ENCODE measurements around the gene TMEM154.
A peak's percentile ranks its signal among the peaks of the same experiment; 100 is the strongest.

TMEM154 gene

DNA sequence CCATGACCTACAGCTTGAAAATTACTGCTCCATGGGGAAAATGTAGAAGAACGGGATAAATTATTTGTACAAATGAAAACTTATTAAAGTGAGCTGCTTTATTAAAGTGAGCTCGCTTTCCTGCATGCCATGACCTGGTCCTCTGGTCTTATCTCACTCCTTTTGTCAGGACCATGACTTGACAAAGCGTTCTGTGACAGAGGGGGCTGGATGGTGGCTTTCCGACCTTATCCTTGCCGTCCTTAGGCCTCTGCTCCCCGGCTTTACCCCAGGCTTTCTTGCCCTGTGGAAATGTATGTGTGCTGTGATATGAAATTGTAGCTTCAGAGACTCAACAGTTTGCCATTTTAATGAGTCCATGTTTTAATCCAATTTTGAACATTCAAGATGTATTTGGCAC, 99.9 kb downstream of the TMEM154 start:
- DNase-seq (ENCODE audit: low read depth in 2 of 2) = no peak
- no peak overlapping the region for H3K4me3 ChIP-seq (replicated peaks in 1 of 2; ENCODE audit: low read depth in 2 of 2, low read length in 2 of 2)
- TF ChIP-seq CTCF (IDR thresholded peaks at IDR 0.05; ENCODE audit: low read depth, low read length) = no peak

- DNase-seq (ENCODE audit: low read depth in 2 of 2) = no peak
- H3K4me3 ChIP-seq (replicated peaks in 1 of 2; ENCODE audit: low read depth in 2 of 2, low read length in 2 of 2) = no peak overlapping the region
- TF ChIP-seq CTCF (IDR thresholded peaks at IDR 0.05; ENCODE audit: low read depth, low read length) = no peak
Observed at GRCh38 chr4:152579107-152579764, 100.6 kb downstream of the TMEM154 start.

DNA sequence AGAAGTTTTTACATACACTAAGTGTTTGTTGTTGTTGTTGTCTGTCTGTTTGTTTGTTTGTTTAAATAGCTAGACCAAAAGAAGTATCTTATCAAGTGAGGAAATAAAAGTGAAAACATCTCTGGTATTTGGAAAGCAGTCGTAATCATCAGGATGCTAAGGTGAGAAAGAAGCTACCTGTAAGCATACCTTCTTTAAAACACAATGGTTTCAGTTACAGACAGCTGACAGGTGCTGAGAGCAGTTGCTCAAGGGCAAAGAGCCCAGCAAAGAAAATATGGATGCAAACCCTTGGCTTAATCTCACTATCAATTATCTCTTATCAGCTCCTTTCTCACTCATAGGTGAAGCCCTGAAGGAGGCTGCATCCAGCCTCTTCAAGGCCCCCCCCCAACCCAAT, 101.1 kb downstream of the TMEM154 start:
- H3K4me3 ChIP-seq (replicated peaks in 1 of 2; ENCODE audit: low read depth in 2 of 2, low read length in 2 of 2) = no peak overlapping the region
- DNase-seq (ENCODE audit: low read depth in 2 of 2) = no peak
- no peak for TF ChIP-seq CTCF (IDR thresholded peaks at IDR 0.05; ENCODE audit: low read depth, low read length)

DNA sequence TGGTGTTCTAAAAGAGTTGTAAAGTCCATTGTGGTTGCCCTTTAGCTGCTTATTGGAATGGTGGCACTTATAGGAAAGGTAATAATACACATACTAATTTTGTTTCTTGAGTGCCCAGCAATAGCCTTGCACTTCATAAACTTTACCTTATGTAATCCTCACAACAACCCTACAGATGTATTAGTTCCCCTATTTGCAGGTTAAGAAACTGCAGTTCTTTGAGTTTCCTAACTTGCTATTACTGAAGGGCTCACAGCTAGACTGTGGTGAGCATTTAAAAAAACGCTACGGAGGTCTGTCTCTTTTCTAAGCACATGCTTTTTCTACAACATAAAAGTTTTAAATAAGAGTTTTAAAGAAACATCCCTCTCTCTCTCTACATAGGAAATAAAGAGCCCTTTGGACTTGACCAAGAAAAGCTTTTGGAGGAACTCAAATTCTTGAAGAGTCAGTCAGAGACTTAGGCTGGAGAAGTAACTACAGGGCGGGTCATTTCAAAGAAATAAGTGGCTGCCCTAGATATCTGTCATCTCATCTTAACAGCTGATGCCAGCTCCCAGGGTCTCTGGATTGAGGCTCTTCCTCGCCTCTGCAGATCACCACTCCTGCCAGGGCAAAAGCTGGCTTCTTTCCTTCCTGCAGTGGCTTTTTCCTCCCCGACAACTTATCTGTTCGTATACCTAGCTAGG, 101.9 kb downstream of the TMEM154 start:
- no peak for TF ChIP-seq CTCF (IDR thresholded peaks at IDR 0.05; ENCODE audit: low read depth, low read length)
- DNase-seq (ENCODE audit: low read depth in 2 of 2) = peak in 1 of 2 donors; percentile 23
- H3K4me3 ChIP-seq (replicated peaks in 1 of 2; ENCODE audit: low read depth in 2 of 2, low read length in 2 of 2) = no peak overlapping the region

DNA sequence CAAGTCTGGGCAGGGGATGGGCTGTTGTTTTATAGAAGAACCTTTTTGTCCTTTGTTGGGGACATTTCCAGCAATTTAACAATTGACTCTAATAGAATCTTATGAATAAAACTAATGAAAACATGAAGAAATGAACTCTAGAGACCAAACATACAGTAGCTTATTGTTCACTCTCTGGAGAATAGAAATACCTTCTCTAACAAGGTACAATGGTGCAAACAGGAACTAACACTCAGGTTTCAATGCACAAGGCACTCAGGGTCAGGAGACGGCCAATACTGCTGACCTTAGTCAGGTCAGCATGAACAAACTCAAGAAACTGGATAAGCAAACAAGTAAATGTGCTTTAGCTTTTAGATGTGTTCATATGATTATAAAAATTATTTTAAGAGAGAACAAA, 104.3 kb downstream of the TMEM154 start:
- no peak for DNase-seq (ENCODE audit: low read depth in 2 of 2)
- no peak overlapping the region for H3K4me3 ChIP-seq (replicated peaks in 1 of 2; ENCODE audit: low read depth in 2 of 2, low read length in 2 of 2)
- no peak for TF ChIP-seq CTCF (IDR thresholded peaks at IDR 0.05; ENCODE audit: low read depth, low read length)

- no peak overlapping the region for H3K4me3 ChIP-seq (replicated peaks in 1 of 2; ENCODE audit: low read depth in 2 of 2, low read length in 2 of 2)
- TF ChIP-seq CTCF (IDR thresholded peaks at IDR 0.05; ENCODE audit: low read depth, low read length) = no peak
- DNase-seq (ENCODE audit: low read depth in 2 of 2) = no peak
Observed at GRCh38 chr4:152573861-152574260, 105.9 kb downstream of the TMEM154 start.
